GM21381 (cell line): Measurements from ENCODE around the gene LRRC56.
"Not testable (repeated sequence)": the region's sequence is repeated elsewhere in the genome, so short reads cannot be mapped to it uniquely, and the experiment has no call there.

Experiments
- ATAC-seq: cut with Tn5 transposase; IDR thresholded peaks from one replicate; pipeline ENCODE4 v1.9.1; 2021; ENCODE audit warnings: mild to moderate bottlenecking, moderate library complexity; ENCODE audit not compliant: unreplicated experiment

Gene LRRC56

DNA sequence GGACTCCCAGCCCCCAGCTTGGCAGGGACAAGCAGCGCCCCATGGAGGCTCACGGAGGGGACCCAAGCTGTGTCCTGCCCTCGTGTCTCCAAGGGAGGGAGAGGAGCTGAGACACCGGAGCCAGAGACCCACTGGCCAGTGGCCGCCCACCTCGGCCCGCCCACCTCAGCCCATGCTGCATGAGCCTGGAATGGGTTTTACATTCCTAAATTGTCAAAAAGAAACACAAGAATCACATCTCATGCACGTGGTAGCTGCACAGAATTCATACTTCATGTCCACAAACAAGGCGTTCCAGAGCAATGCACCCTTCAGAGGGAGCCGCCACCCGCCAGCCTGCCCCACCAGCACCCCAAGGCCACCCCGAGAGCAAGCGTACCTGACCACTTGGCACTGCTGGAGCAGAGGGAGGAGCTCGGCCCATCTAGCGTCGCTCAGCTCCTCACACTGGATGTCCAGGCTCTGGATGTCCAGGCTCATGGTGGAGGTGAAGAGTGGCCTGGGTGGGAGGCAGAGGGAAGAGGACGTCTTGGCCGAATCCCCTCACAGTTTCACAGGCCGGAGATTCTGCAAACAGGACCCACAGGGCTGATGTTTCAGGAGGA, 35.5 kb upstream of the LRRC56 start:
- no peak for ATAC-seq

DNA sequence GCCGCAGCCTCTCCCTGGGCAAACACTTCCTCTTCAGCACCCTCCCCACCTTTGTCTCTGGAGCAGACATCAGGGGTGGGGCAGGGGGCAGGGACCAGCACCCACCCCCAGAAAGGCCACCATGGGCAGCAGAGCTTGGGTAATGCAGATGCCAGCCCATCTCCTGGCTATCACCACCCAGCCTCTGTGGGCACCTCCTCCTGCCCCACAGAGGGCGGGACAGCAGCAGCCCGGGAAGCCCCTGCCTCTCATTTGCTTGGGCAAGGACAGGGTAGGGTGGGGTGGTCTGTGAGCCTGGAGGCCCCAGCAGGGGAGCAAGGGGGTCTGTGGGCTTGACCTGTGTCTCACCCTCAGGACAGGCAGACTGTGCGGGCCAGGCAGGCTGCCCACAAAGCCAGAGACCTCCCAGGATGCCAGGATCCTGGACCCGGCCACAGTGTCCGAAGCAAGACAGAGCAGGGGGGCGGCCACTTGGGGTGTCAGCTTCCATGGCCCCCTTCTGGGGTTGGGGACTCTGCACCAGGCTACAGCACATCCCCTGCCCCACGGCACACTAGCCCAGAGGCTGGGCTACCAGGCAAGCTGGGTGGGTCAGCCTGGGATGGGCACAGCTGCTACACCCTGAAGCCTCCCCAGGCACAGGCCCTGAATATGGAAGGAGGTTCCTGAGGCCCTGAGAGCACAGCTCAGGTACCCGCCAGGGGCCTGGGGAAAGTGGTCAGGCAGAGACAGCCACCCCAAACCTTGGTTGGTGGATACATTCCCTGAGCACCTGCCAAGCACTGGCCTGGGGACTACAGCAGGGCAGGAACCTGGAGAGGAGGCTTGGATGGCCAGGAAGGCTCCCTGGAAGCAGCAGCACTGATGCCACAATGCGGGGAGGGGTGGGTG, 34.8 kb upstream of the LRRC56 start:
- no peak for ATAC-seq

DNA sequence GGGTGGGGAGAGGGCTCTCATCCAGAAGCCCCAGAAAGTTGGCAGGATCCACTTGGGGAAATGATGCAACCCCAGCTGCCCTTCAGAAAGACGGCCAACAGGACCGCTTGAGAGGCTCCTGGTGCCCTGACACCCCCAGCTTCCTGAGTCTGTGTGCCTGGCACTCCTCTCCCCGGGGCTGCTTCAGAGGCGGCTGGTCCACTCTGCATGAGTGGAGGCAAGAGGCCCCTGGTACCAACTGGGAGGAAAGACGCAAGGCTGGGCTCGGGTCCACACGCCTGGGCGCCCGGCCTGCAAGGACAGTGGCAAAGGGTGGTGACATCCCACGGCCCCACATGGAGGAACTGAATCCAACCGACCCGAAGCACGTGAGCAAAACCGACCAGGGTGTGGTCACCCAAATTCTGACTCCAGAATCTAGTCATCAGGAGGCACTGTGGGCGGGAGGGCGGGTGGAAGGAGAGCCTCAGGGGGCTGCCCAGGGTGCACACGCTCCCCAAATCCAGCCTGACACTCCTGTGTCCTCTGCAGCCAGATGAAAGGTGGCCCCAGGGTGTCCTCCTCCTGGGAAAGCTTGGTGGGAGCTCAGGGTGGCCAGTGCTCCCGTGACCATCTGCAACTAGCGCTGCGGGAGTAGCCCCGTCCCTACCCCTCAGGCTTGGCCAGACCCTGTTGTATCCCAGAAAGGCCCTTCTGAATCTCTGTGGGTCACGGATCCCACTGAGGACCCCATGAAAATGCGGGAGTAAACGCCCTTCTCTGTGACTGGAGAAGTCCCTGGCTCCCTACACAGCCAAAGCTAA, 33.9 kb upstream of the LRRC56 start:
- no peak for ATAC-seq

DNA sequence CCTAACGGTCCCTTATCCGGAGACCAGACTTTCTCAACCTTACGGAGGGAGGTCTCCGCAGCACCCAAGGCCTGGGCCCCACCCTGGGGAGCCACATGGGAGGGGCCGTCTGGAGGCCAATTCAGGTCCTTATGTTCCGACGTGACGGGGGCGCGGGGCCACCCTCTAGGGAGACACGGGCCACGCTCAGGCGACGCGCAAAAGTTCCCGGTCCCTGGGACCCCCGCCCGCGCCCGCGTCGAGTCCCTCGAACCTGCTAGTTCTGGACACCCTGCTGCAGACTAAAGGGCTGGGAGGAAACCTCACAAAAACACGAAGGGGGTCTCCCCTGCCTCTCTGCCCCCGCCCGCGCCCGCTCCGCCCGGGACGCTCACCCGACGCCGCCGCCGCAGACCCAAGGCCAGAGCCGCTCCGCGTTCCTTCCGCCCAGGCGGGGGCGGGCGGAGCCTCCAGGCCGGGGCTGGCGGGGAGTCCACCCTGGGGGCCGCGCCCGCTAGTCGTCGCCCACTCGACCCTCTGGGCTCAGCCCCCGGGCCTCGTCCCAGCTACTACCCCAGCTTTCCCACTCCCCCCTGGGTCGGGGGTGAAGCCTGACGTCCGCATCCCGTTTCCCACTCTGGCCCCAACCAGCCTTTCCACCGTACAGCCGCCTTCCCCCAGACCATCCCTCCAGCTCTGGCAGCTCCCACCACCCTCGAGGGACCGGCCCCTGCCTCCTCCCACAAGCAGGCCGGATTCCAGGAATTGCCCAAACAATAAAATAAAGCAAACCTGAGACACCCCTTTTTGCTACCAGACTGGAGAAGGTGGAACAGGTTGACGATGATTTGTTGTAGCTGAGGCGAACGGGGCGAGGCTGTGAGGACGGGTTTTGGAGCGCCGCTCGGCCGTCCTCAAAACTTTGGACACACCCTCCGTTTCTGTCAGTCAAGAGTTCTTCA, 33.0 kb upstream of the LRRC56 start:
- ATAC-seq: no peak

GRCh38 chr11:504994-505344, 32.4 kb upstream of the LRRC56 start:
- ATAC-seq: no peak

- peak; percentile 70 for ATAC-seq
These were observed 30.9 kb upstream of the LRRC56 start for GRCh38 chr11:506238-506994.

GRCh38 chr11:506995-507726, 30.2 kb upstream of the LRRC56 start, which contains the start of gene RNH1:
Gene RNH1 (minus strand): TSS chr11:507242. CDS start chr11:502162, 5,080 bp downstream.
- peak; percentile 51 for ATAC-seq

GRCh38 chr11:507727-508515, 29.4 kb upstream of the LRRC56 start:
- ATAC-seq: no peak

DNA sequence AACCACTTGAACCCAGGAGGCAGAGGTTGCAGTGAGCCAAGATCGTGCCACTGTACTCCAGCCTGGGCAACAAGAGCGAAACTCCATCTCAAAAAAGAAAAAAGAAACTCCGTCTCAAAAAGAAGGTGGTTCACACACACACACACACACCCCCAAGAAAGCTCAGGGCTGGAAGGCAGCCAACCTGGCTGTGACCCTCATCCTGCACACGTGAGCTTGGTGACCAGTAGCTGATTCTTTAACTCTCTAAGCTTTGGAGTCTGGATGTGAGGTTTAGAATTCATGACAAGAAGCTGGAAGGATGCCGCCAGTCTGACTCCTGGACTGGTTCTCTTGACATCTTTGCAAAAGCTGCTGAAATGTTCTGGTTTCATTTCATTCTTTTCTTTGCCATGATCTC, 28.4 kb upstream of the LRRC56 start:
- no peak for ATAC-seq

DNA sequence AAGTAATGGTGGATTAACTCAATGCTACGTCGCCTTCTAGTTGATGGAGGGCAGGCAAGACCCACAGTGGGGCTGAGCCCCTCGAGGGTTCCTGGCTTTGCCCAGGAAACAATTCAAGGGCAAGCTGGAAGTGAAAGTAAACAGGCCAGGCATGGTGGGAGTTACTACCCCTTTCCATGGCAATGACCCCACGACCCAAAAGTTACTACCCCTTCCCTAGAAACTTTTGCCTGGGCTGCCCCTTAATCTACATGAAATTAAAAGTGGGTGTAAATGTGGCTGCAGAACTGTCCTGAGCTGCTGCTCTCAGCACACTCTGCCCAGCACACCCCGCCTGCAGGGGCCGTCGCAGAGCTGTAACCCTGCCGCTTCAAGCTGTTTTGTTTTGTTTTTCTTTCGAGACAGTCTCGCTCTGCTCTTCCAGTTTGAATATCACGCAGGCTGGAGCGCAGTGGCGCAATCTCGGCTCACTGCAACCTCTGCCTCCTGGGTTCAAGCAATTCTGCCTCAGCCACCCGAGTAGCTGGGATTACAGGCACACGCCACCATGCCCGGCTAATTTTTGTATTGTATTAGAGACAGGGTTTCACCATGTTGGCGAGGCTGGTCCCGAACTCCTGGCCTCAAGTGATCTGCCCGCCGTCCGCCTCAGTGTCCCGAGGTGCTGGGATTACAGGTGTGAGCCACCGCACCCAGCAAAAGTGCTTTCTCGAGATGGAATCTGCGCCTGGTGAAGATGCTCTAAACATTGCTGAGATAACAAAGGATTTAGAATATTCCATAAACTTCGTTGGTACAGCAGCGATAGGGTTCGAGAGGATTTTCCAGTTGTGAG, 24.3 kb upstream of the LRRC56 start:
- ATAC-seq: no peak

- no peak for ATAC-seq
These were observed 22.7 kb upstream of the LRRC56 start for GRCh38 chr11:514606-515005.

- ATAC-seq: no peak
These were observed 22.2 kb upstream of the LRRC56 start for GRCh38 chr11:515131-515530.

- no peak for ATAC-seq
These were observed 20.9 kb upstream of the LRRC56 start for GRCh38 chr11:516400-516799.

DNA sequence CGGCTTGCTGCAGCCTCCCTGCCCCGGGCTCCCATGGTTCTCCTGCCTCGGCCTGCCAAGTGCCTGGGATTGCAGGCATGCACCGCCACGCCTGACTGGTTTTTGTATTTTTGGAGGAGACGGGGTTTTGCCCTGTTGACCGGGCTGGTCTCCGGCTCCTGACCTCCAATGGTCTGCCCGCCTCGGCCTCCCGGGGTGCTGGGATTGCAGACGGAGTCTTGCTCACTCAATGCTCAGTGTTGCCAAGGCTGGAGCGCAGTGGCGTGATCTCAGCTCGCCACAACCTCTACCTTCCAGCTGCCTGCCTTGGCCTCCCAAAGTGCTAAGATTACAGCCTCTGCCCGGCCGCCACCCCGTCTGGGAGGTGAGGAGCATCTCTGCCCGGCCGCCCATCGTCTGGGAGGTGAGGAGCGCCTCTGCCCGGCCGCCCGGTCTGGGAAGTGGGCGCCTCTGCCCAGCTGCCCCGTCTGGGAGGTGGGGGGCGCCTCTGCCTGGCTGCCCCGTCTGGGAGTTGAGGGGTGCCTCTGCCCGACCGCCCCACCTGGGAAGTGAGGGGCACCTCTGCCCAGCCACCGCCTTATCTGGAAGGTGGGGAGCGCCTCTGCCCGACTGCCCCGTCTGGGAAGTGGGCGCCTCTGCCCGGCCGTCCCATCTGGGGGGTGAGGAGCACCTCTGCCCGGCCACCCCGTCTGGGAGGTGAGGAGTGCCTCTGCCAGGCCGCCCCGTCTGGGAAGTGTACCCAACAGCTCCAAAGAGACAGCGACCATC, 20.2 kb upstream of the LRRC56 start:
- not testable (repeated sequence) for ATAC-seq

GRCh38 chr11:518463-519202, 18.7 kb upstream of the LRRC56 start:
- peak; percentile 87 for ATAC-seq
